KMS-11 (cell line): Measurements from ENCODE around the gene HRK.

Source experiments
- H2AFZ ChIP-seq: fragments of 200-600 bp; sonication (generic); 2 replicates; pipeline ENCODE4 v1.6.1; 2016; ENCODE audit warnings: antibody characterized with exemption, mixed run types, low read depth
- H3K27ac ChIP-seq: fragments of 200-600 bp; sonication (generic); 2 replicates; pipeline ENCODE4 v1.6.1; 2016; ENCODE audit warnings: mild to moderate bottlenecking, mixed run types
- H3K27me3 ChIP-seq: fragments of 200-600 bp; sonication (generic); 2 replicates; pipeline ENCODE4 v1.6.1; 2017; ENCODE audit warnings: mild to moderate bottlenecking, low read depth, mixed run types, moderate library complexity; ENCODE audit not compliant: insufficient read depth
- H3K36me3 ChIP-seq: fragments of 200-600 bp; sonication (generic); 2 replicates; pipeline ENCODE4 v1.6.1; 2017; ENCODE audit warnings: mild to moderate bottlenecking, mixed run types; ENCODE audit not compliant: insufficient read depth
- H3K4me1 ChIP-seq: fragments of 200-600 bp; sonication (generic); 2 replicates; pipeline ENCODE4 v1.6.1; 2016; ENCODE audit warnings: mild to moderate bottlenecking, low read depth, mixed run types; ENCODE audit not compliant: poor library complexity, severe bottlenecking
- H3K4me2 ChIP-seq: fragments of 200-600 bp; sonication (generic); 2 replicates; pipeline ENCODE4 v1.7.0; 2016; ENCODE audit warnings: mild to moderate bottlenecking, mixed run types
- H3K4me3 ChIP-seq: fragments of 200-600 bp; sonication (generic); IDR thresholded peaks from 2 replicates; pipeline ENCODE4 v1.6.1; 2017; ENCODE audit warnings: low read depth, low read length, mixed read lengths; ENCODE audit not compliant: insufficient read depth
- H3K79me2 ChIP-seq: fragments of 200-600 bp; sonication (generic); 2 replicates; pipeline ENCODE4 v1.6.1; 2016; ENCODE audit warnings: low read depth, mixed run types; ENCODE audit not compliant: insufficient read depth
- H3K9ac ChIP-seq: fragments of 200-600 bp; sonication (generic); 2 replicates; pipeline ENCODE4 v1.6.1; 2016; ENCODE audit warnings: mild to moderate bottlenecking, mixed run types
- H4K20me1 ChIP-seq: fragments of 200-600 bp; sonication (generic); 2 replicates; pipeline ENCODE4 v1.6.1; 2016; ENCODE audit warnings: mild to moderate bottlenecking, mixed run types; ENCODE audit not compliant: insufficient read depth
- TF ChIP-seq, protein P1 (sequence below): fragments of 200-600 bp; sonication (generic); conservative IDR thresholded peaks from 2 replicates; pipeline ENCODE4 v1.6.1; 2017; ENCODE audit warnings: low read depth, mild to moderate bottlenecking, antibody characterized with exemption, low read length, moderate library complexity, mixed read lengths

Gene HRK

DNA sequence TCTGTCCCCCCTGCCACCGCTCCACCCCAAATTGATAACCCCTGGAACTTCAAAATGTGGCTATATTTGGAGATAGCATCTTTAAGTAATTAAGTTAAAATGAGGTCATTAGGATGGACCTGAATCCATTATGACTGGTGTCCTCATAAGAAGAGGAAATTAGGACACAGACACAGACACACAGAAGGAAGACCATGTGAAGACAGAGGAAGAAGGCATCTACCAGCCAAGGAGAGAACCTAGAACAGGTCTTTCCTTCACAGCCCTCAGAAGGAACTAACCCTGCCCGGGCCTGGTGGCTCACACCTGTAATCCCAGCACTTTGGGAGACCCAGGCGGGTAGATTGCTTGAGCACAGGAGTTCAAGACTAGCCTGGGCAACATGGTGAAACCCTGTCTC is 3.6 kb upstream of the HRK start:
- TF ChIP-seq, protein P1, sequence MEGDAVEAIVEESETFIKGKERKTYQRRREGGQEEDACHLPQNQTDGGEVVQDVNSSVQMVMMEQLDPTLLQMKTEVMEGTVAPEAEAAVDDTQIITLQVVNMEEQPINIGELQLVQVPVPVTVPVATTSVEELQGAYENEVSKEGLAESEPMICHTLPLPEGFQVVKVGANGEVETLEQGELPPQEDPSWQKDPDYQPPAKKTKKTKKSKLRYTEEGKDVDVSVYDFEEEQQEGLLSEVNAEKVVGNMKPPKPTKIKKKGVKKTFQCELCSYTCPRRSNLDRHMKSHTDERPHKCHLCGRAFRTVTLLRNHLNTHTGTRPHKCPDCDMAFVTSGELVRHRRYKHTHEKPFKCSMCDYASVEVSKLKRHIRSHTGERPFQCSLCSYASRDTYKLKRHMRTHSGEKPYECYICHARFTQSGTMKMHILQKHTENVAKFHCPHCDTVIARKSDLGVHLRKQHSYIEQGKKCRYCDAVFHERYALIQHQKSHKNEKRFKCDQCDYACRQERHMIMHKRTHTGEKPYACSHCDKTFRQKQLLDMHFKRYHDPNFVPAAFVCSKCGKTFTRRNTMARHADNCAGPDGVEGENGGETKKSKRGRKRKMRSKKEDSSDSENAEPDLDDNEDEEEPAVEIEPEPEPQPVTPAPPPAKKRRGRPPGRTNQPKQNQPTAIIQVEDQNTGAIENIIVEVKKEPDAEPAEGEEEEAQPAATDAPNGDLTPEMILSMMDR, result no peak
- Histone ChIP-seq H2AFZ (no peak overlapping the region), H3K79me2 (no peaks in the 10 kb centered on the region), H3K4me1 (peaks cover 5% of the 10 kb centered on the region), H3K4me3 (no peak overlapping the region), H3K9ac (no peak overlapping the region), H3K36me3 (no peaks in the 10 kb centered on the region), H3K4me2 (no peak overlapping the region), H3K27me3 (peaks cover 7% of the 10 kb centered on the region), H4K20me1 (no peaks in the 10 kb centered on the region), H3K27ac (no peak overlapping the region)

DNA sequence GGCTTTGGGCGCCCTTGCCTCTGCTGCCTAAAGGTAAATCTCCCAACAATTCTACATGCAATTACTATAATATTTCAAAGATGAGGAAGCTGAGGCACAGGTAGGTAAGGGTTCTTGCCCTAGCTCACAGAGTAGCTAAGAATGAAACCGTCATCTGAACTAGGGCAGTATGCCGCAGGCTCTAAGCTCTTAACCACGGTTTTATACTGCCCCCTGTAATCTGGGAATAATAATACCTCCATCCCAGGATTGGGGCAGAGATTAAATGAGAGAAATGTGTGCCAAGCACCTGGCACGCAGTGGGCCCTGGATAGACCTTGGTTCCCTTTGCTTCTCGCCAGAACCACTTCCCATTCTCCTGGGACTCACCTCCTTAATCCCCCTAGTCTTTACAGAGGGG is 1.5 kb upstream of the HRK start:
- Histone ChIP-seq H4K20me1 (no peaks in the 10 kb centered on the region), H3K27ac (no peak overlapping the region), H3K79me2 (no peaks in the 10 kb centered on the region), H3K36me3 (no peaks in the 10 kb centered on the region), H3K9ac (no peak overlapping the region), H2AFZ (no peak overlapping the region), H3K27me3 (peaks cover 15% of the 10 kb centered on the region), H3K4me3 (no peak overlapping the region), H3K4me1 (peaks cover 7% of the 10 kb centered on the region), H3K4me2 (no peak overlapping the region)
- TF ChIP-seq, protein P1, result no peak

DNA sequence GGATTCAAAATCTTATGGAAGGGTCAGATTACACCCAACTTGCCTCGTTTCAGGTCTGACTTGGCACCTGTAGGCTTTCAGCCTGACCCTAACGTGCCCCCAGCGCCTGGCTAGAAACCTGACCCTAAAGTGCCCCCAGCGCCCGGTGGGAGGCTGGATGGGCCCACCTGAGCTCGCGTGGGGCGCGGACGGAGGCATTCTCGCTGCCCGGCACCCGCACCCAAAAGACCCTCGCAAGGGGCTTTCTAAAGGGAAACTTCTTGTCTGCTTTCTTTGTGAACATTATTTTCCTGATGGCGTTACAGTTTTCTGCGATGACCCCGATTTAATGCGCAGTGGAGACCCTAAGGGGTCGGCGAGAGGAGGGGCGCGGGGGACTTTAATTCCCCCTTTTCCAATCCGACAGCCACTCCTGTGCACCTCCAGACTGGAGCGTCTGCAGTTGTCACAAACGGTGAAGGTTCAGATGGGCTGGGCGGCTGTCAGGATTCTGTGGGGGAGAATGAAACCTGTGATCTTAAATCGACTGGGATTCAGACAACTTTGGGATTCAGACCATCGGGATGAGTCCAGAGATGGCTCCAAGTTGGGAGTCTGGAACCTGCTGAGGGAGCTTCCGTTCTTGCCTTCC is 751 bp upstream of the HRK start:
- Histone ChIP-seq H3K27me3 (peaks cover 15% of the 10 kb centered on the region), H3K4me3 (no peak overlapping the region), H3K79me2 (no peaks in the 10 kb centered on the region), H3K4me1 (peaks cover 7% of the 10 kb centered on the region), H2AFZ (peak overlapping the region; percentile 57; the same call in 1 of the 2 replicates), H4K20me1 (no peaks in the 10 kb centered on the region), H3K36me3 (no peaks in the 10 kb centered on the region), H3K27ac (no peak overlapping the region), H3K9ac (peak overlapping the region; percentile 41; the same call in 1 of the 2 replicates), H3K4me2 (peak overlapping the region; percentile 84)
- TF ChIP-seq, protein P1, result no peak

DNA sequence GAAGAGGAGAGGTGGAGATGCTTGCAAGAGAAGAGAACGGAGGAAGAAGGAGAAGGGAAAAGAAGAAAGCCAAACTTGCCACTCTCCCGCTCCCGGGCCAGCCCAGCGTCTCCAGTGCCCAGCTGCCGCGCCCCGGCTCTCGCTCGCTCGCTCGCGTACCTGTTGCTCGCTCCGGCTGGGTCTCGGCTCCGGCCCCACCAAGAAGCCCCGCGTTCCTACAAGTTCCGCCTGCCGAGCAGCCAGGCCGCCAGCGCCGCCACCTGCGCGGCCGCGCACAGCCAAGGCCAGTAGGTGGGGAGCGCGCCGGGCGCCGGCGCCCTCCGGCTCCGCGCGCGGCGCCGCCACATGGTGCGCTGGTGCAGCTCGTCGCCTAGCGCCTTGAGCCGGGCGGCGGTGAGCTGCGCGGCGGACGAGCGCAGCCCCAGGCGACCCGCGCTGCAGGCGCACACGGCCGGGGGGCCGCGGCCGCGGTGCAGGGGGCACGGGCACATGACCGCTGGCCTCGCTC is 370 bp downstream of the HRK start:
- Histone ChIP-seq H3K4me2 (peak overlapping the region; percentile 85), H3K27ac (no peak overlapping the region), H3K4me3 (no peak overlapping the region), H3K79me2 (no peaks in the 10 kb centered on the region), H4K20me1 (no peaks in the 10 kb centered on the region), H3K9ac (peak overlapping the region; percentile 41; the same call in 1 of the 2 replicates), H3K27me3 (peaks cover 15% of the 10 kb centered on the region), H3K4me1 (peaks cover 7% of the 10 kb centered on the region), H2AFZ (peak overlapping the region; percentile 61), H3K36me3 (no peaks in the 10 kb centered on the region)
- TF ChIP-seq, protein P1, result no peak
